Neural progenitor cell (in vitro differentiated cells): ENCODE results near the gene PTK6. TPM values are rescaled to one million over a fixed set of nuclear protein-coding genes. Genes with fewer than 3 reads are reported as not detected.

Experiments used
- DNase-seq: peaks from one replicate; pipeline ENCODE4 v3.0.0-alpha.2; 2016; ENCODE audit warnings: low spot score
- H2AFZ ChIP-seq: fragments of 200-600 bp; sonication (generic); replicated peaks from 2 replicates; pipeline ENCODE4 v1.6.1; 2016; ENCODE audit warnings: antibody characterized with exemption
- H3F3A ChIP-seq: fragments of 200-600 bp; sonication (generic); 2 replicates; pipeline ENCODE4 v1.6.1; 2016; ENCODE audit warnings: antibody characterized with exemption, low read depth
- H3K27ac ChIP-seq: fragments of 200-600 bp; sonication (generic); 2 replicates; pipeline ENCODE4 v1.5.1; 2016; ENCODE audit warnings: mild to moderate bottlenecking
- H3K27me3 ChIP-seq: fragments of 200-600 bp; sonication (generic); 2 replicates; pipeline ENCODE4 v1.6.1; 2016; ENCODE audit warnings: mild to moderate bottlenecking, moderate library complexity
- H3K36me3 ChIP-seq: fragments of 200-600 bp; sonication (generic); 2 replicates; pipeline ENCODE4 v1.5.1; 2016
- H3K4me1 ChIP-seq: fragments of 200-600 bp; sonication (generic); 2 replicates; pipeline ENCODE4 v1.6.1; 2016; ENCODE audit warnings: mixed run types
- H3K4me2 ChIP-seq: fragments of 200-600 bp; sonication (generic); 2 replicates; pipeline ENCODE4 v1.6.1; 2016
- H3K4me3 ChIP-seq: fragments of 200-600 bp; sonication (generic); 2 replicates; pipeline ENCODE4 v1.5.1; 2016
- H3K79me2 ChIP-seq: fragments of 200-600 bp; sonication (generic); 2 replicates; pipeline ENCODE4 v1.6.1; 2016; ENCODE audit warnings: low read depth
- H3K9ac ChIP-seq: fragments of 200-600 bp; sonication (generic); 2 replicates; pipeline ENCODE4 v1.6.1; 2016
- H3K9me3 ChIP-seq: fragments of 200-600 bp; sonication (generic); 2 replicates; pipeline ENCODE4 v1.5.1; 2016; ENCODE audit warnings: low read depth
- H4K20me1 ChIP-seq: fragments of 200-600 bp; sonication (generic); 2 replicates; pipeline ENCODE4 v1.6.1; 2016; ENCODE audit warnings: low read depth
- H3K27ac Mint-ChIP-seq: 3 replicates; pipeline ENCODE4 v1.8.0; 2021; ENCODE audit warnings: mixed read lengths
- H3K27me3 Mint-ChIP-seq: 2 replicates; pipeline ENCODE4 v1.8.0; 2022; ENCODE audit warnings: low read depth, mild to moderate bottlenecking, inconsistent platforms, moderate library complexity, mixed read lengths; ENCODE audit not compliant: insufficient read depth
- H3K36me3 Mint-ChIP-seq: 3 replicates; pipeline ENCODE4 v1.8.0; 2021; ENCODE audit warnings: mixed read lengths
- H3K4me1 Mint-ChIP-seq: 3 replicates; pipeline ENCODE4 v1.8.0; 2021; ENCODE audit warnings: mixed read lengths
- H3K4me3 Mint-ChIP-seq: 3 replicates; pipeline ENCODE4 v1.8.0; 2021; ENCODE audit warnings: mild to moderate bottlenecking, moderate library complexity, mixed read lengths
- H3K9me3 Mint-ChIP-seq: 3 replicates; pipeline ENCODE4 v1.8.0; 2020; ENCODE audit warnings: mixed read lengths
- EZH2 ChIP-seq: fragments of 200-600 bp; sonication (generic); IDR thresholded peaks from 2 replicates; pipeline ENCODE4 v1.6.1; 2017; ENCODE audit warnings: antibody characterized with exemption, mild to moderate bottlenecking, moderate library complexity
- EZH2phosphoT487 ChIP-seq: fragments of 200-600 bp; sonication (generic); IDR thresholded peaks from 2 replicates; pipeline ENCODE4 v1.6.1; 2017; ENCODE audit warnings: antibody characterized with exemption
- total RNA-seq: library from RNA; depleted of rRNA; stranded (reverse); fragments of >200 nt; gene quantifications from 2 replicates; pipeline ENCODE4 v1.2.3, GENCODE V29; 2015; ENCODE audit warnings: low replicate concordance
- TF ChIP-seq, protein P1 (sequence below): fragments of 200-600 bp; sonication (generic); IDR thresholded peaks from 2 replicates; pipeline ENCODE4 v1.5.1; 2017; ENCODE audit warnings: antibody characterized with exemption, mild to moderate bottlenecking

Gene PTK6
- total RNA-seq, 1 donor from 2014 or later, result not detected

DNA sequence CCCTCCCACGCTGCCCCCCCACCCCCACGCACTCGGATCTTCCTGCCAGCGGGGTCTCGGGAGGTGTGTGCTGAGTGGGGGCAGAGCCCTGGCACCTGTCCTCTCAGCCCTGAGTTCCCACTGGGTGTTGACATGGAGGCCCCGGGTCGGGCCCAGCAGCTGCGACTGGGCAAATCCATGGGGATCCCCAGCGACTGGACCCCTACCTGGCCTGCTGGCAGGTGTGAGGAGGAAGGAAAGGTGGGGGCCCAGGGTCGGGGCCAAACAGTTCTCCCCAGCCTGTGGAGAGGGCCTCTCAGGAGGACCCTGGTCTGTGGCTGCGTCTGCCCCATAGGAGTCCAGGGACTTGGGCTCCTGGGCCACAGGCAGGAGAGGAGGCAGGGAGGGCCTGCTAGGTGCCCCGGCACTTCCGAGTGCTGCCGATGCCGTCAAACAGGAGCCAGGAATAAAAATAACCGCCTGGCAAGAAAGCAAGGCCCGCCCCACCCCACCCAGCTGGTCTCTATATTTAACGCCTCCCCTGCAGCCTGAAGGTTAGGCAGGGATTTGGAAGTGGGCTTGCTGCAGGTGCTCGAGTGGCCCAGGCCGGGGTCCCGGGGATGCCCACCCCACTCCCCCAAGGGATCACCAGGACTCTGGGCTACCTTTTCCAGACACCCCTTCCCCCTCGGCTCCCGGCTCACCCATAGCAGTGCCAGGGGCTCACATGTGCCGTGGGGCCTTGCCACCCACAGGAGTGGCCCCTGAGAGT is 36.9 kb downstream of the PTK6 start:
- H3K36me3 ChIP-seq, result no peaks in the 10 kb centered on the region
- H4K20me1 ChIP-seq, result peaks cover 20% of the 10 kb centered on the region
- no peak overlapping the region for H3K4me3 ChIP-seq
- no peak for DNase-seq
- no peak overlapping the region for H3K9ac ChIP-seq
- peaks cover 6% of the 10 kb centered on the region for H3F3A ChIP-seq
- H3K27ac ChIP-seq, result no peak overlapping the region
- Mint-ChIP-seq H3K9me3 (peaks cover 10% of the 10 kb centered on the region), H3K4me1 (peaks cover 12% of the 10 kb centered on the region), H3K27ac (no peak overlapping the region), H3K36me3 (no peaks in the 10 kb centered on the region), H3K27me3 (peaks cover 22% of the 10 kb centered on the region), H3K4me3 (no peak overlapping the region)
- no peaks in the 10 kb centered on the region for H3K9me3 ChIP-seq
- H3K27me3 ChIP-seq, result peaks cover 95% of the 10 kb centered on the region
- H3K4me2 ChIP-seq, result no peak overlapping the region
- H2AFZ ChIP-seq, result no peak overlapping the region
- no peaks in the 10 kb centered on the region for H3K4me1 ChIP-seq
- TF ChIP-seq EZH2, result no peak
- H3K79me2 ChIP-seq, result no peaks in the 10 kb centered on the region

DNA sequence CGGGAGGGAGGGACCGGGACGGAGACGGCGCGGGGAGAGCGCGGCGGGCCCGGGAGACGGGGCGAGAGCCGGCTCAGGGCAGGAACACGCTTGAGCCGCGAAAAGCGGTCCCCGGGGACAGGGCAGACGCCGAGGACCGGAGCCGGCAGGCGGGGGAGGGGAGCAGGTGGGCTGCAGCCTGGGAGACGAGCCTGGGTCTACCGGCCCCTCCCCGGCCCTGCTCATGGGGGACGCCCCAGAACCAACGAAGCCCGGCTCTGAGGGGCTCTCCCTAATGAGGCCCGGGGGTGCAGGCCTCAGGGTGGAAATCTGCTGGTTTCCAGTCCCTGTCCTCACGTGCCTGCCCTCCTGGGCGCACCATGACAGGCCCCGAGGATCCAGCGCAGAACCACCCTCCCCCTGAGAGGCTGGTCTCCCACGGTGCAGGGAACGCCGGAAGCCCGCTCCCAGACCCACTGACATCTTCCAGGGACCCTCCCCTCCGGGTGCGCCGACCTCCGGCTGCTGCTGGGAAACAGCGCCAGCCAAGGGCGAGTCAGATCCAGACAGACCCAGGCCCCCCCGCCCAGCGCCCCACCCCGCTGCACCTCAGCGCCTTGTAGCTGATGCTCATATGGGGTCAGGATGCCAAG is 37.7 kb downstream of the PTK6 start:
- DNase-seq, result peak; percentile 61

DNA sequence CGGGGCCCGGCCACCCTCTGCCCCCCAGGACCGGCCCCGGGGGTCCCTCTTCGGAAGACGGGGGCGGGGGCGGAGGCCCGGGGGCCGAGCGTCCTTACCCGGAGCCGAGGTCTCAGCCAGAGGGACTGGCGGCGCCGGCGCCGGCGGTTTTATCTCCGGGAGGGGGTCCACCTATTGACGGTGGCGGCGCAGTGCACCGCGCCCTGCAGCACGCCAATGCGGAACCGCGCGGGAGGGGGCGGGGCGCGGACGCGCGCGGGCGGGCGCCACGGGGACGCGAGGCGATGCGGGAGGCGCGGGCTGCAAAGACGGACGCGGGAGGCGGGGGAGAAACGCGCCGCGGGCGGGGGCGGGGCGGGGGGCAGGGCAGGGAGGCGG is 38.2 kb downstream of the PTK6 start, which contains the start of gene EEF1A2:
EEF1A2 (minus strand) TSS at position 124 of the 378 bp plus-strand sequence. CDS start 1,320 bp downstream, outside the sequence.
- no peak within 1 kb of the TSS for H3K9ac ChIP-seq
- peaks cover 20% of the 10 kb centered on the region for H4K20me1 ChIP-seq
- no peak within 1 kb of the TSS for H3K27ac ChIP-seq
- TF ChIP-seq EZH2phosphoT487 (peak; percentile 48), EZH2 (peak; percentile 62)
- TF ChIP-seq, protein P1, sequence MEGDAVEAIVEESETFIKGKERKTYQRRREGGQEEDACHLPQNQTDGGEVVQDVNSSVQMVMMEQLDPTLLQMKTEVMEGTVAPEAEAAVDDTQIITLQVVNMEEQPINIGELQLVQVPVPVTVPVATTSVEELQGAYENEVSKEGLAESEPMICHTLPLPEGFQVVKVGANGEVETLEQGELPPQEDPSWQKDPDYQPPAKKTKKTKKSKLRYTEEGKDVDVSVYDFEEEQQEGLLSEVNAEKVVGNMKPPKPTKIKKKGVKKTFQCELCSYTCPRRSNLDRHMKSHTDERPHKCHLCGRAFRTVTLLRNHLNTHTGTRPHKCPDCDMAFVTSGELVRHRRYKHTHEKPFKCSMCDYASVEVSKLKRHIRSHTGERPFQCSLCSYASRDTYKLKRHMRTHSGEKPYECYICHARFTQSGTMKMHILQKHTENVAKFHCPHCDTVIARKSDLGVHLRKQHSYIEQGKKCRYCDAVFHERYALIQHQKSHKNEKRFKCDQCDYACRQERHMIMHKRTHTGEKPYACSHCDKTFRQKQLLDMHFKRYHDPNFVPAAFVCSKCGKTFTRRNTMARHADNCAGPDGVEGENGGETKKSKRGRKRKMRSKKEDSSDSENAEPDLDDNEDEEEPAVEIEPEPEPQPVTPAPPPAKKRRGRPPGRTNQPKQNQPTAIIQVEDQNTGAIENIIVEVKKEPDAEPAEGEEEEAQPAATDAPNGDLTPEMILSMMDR, result peak; percentile 29
- DNase-seq, result peak; percentile 70
- no peaks in the 10 kb centered on the region for H3K9me3 ChIP-seq
- H3K4me2 ChIP-seq, result peak within 1 kb of the TSS; percentile 82
- peak within 1 kb of the TSS; percentile 51 for H3K4me3 ChIP-seq
- H3F3A ChIP-seq, result peaks cover 6% of the 10 kb centered on the region
- Mint-ChIP-seq H3K27ac (no peak within 1 kb of the TSS), H3K4me1 (peaks cover 12% of the 10 kb centered on the region), H3K9me3 (peaks cover 2% of the 10 kb centered on the region), H3K4me3 (peak within 1 kb of the TSS; percentile 70), H3K36me3 (no peaks in the 10 kb centered on the region), H3K27me3 (peaks cover 17% of the 10 kb centered on the region)
- H3K4me1 ChIP-seq, result no peaks in the 10 kb centered on the region
- H2AFZ ChIP-seq, result no peak within 1 kb of the TSS
- no peaks in the 10 kb centered on the region for H3K79me2 ChIP-seq
- peaks cover 84% of the 10 kb centered on the region for H3K27me3 ChIP-seq
- H3K36me3 ChIP-seq, result no peaks in the 10 kb centered on the region

More for the DNA sequence above, 37.7 kb downstream of the PTK6 start:
- TF ChIP-seq, protein P1, result no peak
- TF ChIP-seq EZH2phosphoT487 (no peak), EZH2 (no peak)
- Histone ChIP-seq H3K9ac (no peak overlapping the region), H3K4me1 (no peaks in the 10 kb centered on the region), H2AFZ (no peak overlapping the region), H3K36me3 (no peaks in the 10 kb centered on the region), H3K4me3 (peak overlapping the region; percentile 51), H4K20me1 (peaks cover 20% of the 10 kb centered on the region), H3K27me3 (peaks cover 89% of the 10 kb centered on the region), H3K4me2 (peak overlapping the region; percentile 82), H3K79me2 (no peaks in the 10 kb centered on the region), H3K27ac (no peak overlapping the region), H3K9me3 (no peaks in the 10 kb centered on the region), H3F3A (peaks cover 6% of the 10 kb centered on the region)
- Mint-ChIP-seq H3K27me3 (peaks cover 17% of the 10 kb centered on the region), H3K27ac (no peak overlapping the region), H3K9me3 (peaks cover 4% of the 10 kb centered on the region), H3K4me3 (peak overlapping the region; percentile 52), H3K36me3 (no peaks in the 10 kb centered on the region), H3K4me1 (peaks cover 12% of the 10 kb centered on the region)
